ENCODE measurements around the gene PCDHA1. TPM values are rescaled to one million over a fixed set of nuclear protein-coding genes. Genes with fewer than 3 reads are reported as not detected.

Gene PCDHA1
- polyA plus RNA-seq, 1 donor (not counting 4 experiments of a cell fraction or from before 2014, with no cell fraction given), result 0.03 TPM

GRCh38 chr5:140741967-140742366 is 44.0 kb upstream of the PCDHA1 start:
- no peaks in the 10 kb centered on the region for H3K79me2 ChIP-seq (ENCODE audit: control insufficient read depth, insufficient read depth, low read length)
- H3K4me1 ChIP-seq (ENCODE audit: control insufficient read depth, extremely low read depth, insufficient read depth, low read length), result no peaks in the 10 kb centered on the region
- no peaks in the 10 kb centered on the region for H3K27me3 ChIP-seq (ENCODE audit: control insufficient read depth, extremely low read depth, insufficient read depth, low read length)
- no peak overlapping the region for H3K4me2 ChIP-seq (ENCODE audit: control insufficient read depth, extremely low read depth, insufficient read depth, low read depth, low read length)
- dilution Hi-C loops (cut with MboI; ENCODE audit: extremely low pct_ligation_motif_present, low sequenced_read_pairs), result no loop called here
- H4K20me1 ChIP-seq (ENCODE audit: control insufficient read depth, extremely low read depth, insufficient read depth, low read length), result no peaks in the 10 kb centered on the region
- no peak overlapping the region for H3K4me3 ChIP-seq (ENCODE audit: control insufficient read depth in 2 of 3, extremely low read depth in 1 of 3, insufficient read depth in 2 of 3, low read depth in 1 of 3, low read length in 3 of 3)
- H2AFZ ChIP-seq (ENCODE audit: control insufficient read depth, low read length), result no peak overlapping the region
- FAIRE-seq (no peak), DNase-seq (ENCODE audit: low read depth, low spot score) (no peak)
- H3K9me1 ChIP-seq (ENCODE audit: control insufficient read depth, extremely low read depth, insufficient read depth, low read length), result no peaks in the 10 kb centered on the region
- H3K36me3 ChIP-seq (ENCODE audit: control insufficient read depth in 2 of 2, extremely low read depth in 1 of 2, insufficient read depth in 2 of 2, low read length in 2 of 2), result no peaks in the 10 kb centered on the region
- H3K9ac ChIP-seq (ENCODE audit: control insufficient read depth, extremely low read depth, insufficient read depth, low read length), result no peak overlapping the region
- TF ChIP-seq EZH2 (IDR thresholded peaks at IDR 0.05; ENCODE audit: low read length) (no peak), CTCF (optimal IDR thresholded peaks at IDR 0.05 in 1 of 3, IDR thresholded peaks at IDR 0.05 in 1 of 3, conservative IDR thresholded peaks at IDR 0.05 in 1 of 3; ENCODE audit: extremely low read depth in 1 of 3, insufficient read depth in 2 of 3, low read length in 3 of 3) (no peak)
- H3K9me3 ChIP-seq (ENCODE audit: control insufficient read depth, low read depth, low read length), result no peaks in the 10 kb centered on the region
- no peak overlapping the region for H3K27ac ChIP-seq (ENCODE audit: control insufficient read depth, insufficient read depth, low read length)

- Histone ChIP-seq H3K4me2 (ENCODE audit: control insufficient read depth, extremely low read depth, insufficient read depth, low read depth, low read length) (no peak overlapping the region), H3K9me1 (ENCODE audit: control insufficient read depth, extremely low read depth, insufficient read depth, low read length) (no peaks in the 10 kb centered on the region), H3K79me2 (ENCODE audit: control insufficient read depth, insufficient read depth, low read length) (no peaks in the 10 kb centered on the region)
These were observed 32.4 kb upstream of the PCDHA1 start for GRCh38 chr5:140753561-140753960.

More at GRCh38 chr5:140753561-140753960, 32.4 kb upstream of the PCDHA1 start:
- Histone ChIP-seq H3K36me3 (ENCODE audit: control insufficient read depth in 2 of 2, extremely low read depth in 1 of 2, insufficient read depth in 2 of 2, low read length in 2 of 2) (no peaks in the 10 kb centered on the region), H3K4me3 (ENCODE audit: control insufficient read depth in 2 of 3, extremely low read depth in 1 of 3, insufficient read depth in 2 of 3, low read depth in 1 of 3, low read length in 3 of 3) (no peak overlapping the region), H4K20me1 (ENCODE audit: control insufficient read depth, extremely low read depth, insufficient read depth, low read length) (no peaks in the 10 kb centered on the region), H2AFZ (ENCODE audit: control insufficient read depth, low read length) (no peak overlapping the region), H3K4me1 (ENCODE audit: control insufficient read depth, extremely low read depth, insufficient read depth, low read length) (no peaks in the 10 kb centered on the region), H3K9me3 (ENCODE audit: control insufficient read depth, low read depth, low read length) (no peaks in the 10 kb centered on the region), H3K27me3 (ENCODE audit: control insufficient read depth, extremely low read depth, insufficient read depth, low read length) (no peaks in the 10 kb centered on the region), H3K9ac (ENCODE audit: control insufficient read depth, extremely low read depth, insufficient read depth, low read length) (no peak overlapping the region), H3K27ac (ENCODE audit: control insufficient read depth, insufficient read depth, low read length) (no peak overlapping the region)
- DNase-seq (ENCODE audit: low read depth, low spot score) (no peak), FAIRE-seq (no peak)
- no peak for TF ChIP-seq CTCF (optimal IDR thresholded peaks at IDR 0.05 in 1 of 3, IDR thresholded peaks at IDR 0.05 in 1 of 3, conservative IDR thresholded peaks at IDR 0.05 in 1 of 3; ENCODE audit: extremely low read depth in 1 of 3, insufficient read depth in 2 of 3, low read length in 3 of 3)
- TF ChIP-seq EZH2 (IDR thresholded peaks at IDR 0.05; ENCODE audit: low read length), result no peak
- dilution Hi-C loops (cut with MboI; ENCODE audit: extremely low pct_ligation_motif_present, low sequenced_read_pairs), result no loop called here
